Measurements from ENCODE around the gene ZNF485. TPM values are rescaled to one million over a fixed set of nuclear protein-coding genes. Genes with fewer than 3 reads are reported as not detected.
A peak's percentile ranks its signal among the peaks of the same experiment; 100 is the strongest.

The ZNF485 gene
- polyA plus RNA-seq, 3 donors, result 0.19 to 0.79 (median 0.27) TPM

DNA sequence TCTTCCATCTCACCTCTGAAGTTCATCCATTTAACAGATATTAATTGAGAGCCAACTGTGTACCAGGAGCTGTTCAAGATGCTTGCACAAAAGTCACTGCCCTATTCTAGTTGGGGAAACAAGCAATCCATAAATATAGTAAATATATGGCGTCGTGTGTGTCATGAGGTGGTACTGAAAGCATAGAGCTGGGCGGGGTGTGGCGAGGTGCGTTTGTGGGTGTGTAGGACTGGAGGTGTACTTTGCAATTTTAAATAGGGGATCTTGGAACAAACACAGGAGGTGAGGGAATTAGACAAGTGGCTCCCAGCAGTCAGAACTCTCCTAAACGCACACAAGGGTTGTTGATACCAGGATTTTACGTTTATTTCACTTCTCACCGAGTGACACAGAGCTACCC, 31.3 kb upstream of the ZNF485 start:
- DNase-seq, result no peak
- peaks cover 10 to 22% (median 17%) of the 10 kb centered on the region in 3 donors for H3K27me3 Mint-ChIP-seq (ENCODE audit: low read depth in 3 of 3)
- H3K9me3 ChIP-seq (replicated peaks in 1 of 2; ENCODE audit: control insufficient read depth in 1 of 2, insufficient read depth in 1 of 2, low read length in 2 of 2), result peaks cover 17 to 30% of the 10 kb centered on the region in 2 donors
- intact Hi-C loops (cut with micrococcal nuclease), result no loop called here
- H3K9me3 Mint-ChIP-seq, result peaks cover 22 to 57% (median 48%) of the 10 kb centered on the region in 7 donors
- peaks cover 2 to 4% of the 10 kb centered on the region in 2 donors for H3K36me3 Mint-ChIP-seq
- peak overlapping the region; percentile 49 for H3K4me2 ChIP-seq (replicated peaks; ENCODE audit: extremely low read depth, low read length, poor library complexity, severe bottlenecking)
- H3K9ac ChIP-seq (ENCODE audit: insufficient read depth, low read length, poor library complexity, severe bottlenecking), result no peak overlapping the region
- TF ChIP-seq, protein P1, sequence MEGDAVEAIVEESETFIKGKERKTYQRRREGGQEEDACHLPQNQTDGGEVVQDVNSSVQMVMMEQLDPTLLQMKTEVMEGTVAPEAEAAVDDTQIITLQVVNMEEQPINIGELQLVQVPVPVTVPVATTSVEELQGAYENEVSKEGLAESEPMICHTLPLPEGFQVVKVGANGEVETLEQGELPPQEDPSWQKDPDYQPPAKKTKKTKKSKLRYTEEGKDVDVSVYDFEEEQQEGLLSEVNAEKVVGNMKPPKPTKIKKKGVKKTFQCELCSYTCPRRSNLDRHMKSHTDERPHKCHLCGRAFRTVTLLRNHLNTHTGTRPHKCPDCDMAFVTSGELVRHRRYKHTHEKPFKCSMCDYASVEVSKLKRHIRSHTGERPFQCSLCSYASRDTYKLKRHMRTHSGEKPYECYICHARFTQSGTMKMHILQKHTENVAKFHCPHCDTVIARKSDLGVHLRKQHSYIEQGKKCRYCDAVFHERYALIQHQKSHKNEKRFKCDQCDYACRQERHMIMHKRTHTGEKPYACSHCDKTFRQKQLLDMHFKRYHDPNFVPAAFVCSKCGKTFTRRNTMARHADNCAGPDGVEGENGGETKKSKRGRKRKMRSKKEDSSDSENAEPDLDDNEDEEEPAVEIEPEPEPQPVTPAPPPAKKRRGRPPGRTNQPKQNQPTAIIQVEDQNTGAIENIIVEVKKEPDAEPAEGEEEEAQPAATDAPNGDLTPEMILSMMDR (IDR thresholded peaks at IDR 0.05), result no peak
- peak overlapping the region; percentile 56 to 73 for H3K4me3 Mint-ChIP-seq
- H3K36me3 ChIP-seq (replicated peaks in 1 of 2; ENCODE audit: control insufficient read depth in 1 of 2, insufficient read depth in 2 of 2, low read length in 2 of 2), result no peaks in the 10 kb centered on the region
- H3K27ac ChIP-seq (ENCODE audit: low read depth in 1 of 2, low read length in 2 of 2), result no peak overlapping the region
- no peaks in the 10 kb centered on the region for H3K79me2 ChIP-seq (ENCODE audit: insufficient read depth, low read length)
- H3K27ac Mint-ChIP-seq, result no peak overlapping the region
- H3K27me3 ChIP-seq (ENCODE audit: control insufficient read depth in 2 of 2, insufficient read depth in 2 of 2, low read length in 2 of 2), result peaks cover 0 to 9% of the 10 kb centered on the region in 2 donors
- H3K4me1 Mint-ChIP-seq, result peaks cover 18% of the 10 kb centered on the region
- H3K4me3 ChIP-seq (replicated peaks in 1 of 3; ENCODE audit: low read depth in 2 of 3, low read length in 3 of 3), result peak overlapping the region in 1 of 3 experiments; percentile 56
- 100% methylated on average over 2 of the region's 8 CpGs for WGBS (ENCODE audit: insufficient coverage)
- no peaks in the 10 kb centered on the region for H4K20me1 ChIP-seq (ENCODE audit: insufficient read depth, low read length)
- H3K4me1 ChIP-seq (ENCODE audit: control insufficient read depth in 1 of 2, insufficient read depth in 2 of 2, low read length in 2 of 2), result peaks cover 13 to 25% of the 10 kb centered on the region in 2 donors
- H2AFZ ChIP-seq (ENCODE audit: insufficient read depth, low read depth, low read length, poor library complexity, severe bottlenecking), result no peak overlapping the region

DNA sequence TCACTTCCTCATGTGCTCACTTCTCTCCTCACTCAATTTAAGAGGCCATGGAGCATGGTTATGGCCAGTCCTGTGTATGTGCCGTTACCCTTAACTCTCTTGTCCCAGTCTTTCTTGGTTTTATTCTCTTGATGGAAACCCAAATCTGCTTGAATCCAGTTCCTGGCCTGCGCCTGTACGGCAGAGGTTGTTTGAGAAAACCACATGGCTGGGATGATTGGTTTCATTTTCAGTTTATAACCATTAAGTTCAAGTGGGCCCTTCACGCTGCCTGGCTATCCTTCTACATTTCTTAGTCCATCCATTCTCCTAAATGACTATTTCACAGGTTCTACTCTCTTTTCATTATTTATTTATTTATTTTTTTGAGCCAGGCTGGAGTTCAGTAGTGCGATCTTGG, 30.2 kb upstream of the ZNF485 start:
- H3K4me2 ChIP-seq (replicated peaks; ENCODE audit: extremely low read depth, low read length, poor library complexity, severe bottlenecking), result no peak overlapping the region
- Mint-ChIP-seq H3K4me3 (no peak overlapping the region), H3K4me1 (peaks cover 13% of the 10 kb centered on the region), H3K27me3 (ENCODE audit: low read depth in 3 of 3) (peaks cover 10 to 22% (median 17%) of the 10 kb centered on the region in 3 donors), H3K9me3 (peaks cover 19 to 58% (median 46%) of the 10 kb centered on the region in 7 donors), H3K36me3 (peaks cover 2 to 4% of the 10 kb centered on the region in 2 donors), H3K27ac (peak overlapping the region in 1 of 7 donors; percentile 29)
- no peaks in the 10 kb centered on the region for H3K79me2 ChIP-seq (ENCODE audit: insufficient read depth, low read length)
- DNase-seq, result no peak
- no peak overlapping the region for H3K27ac ChIP-seq (ENCODE audit: low read depth in 1 of 2, low read length in 2 of 2)
- no peak overlapping the region for H3K4me3 ChIP-seq (replicated peaks in 1 of 3; ENCODE audit: low read depth in 2 of 3, low read length in 3 of 3)
- peak overlapping the region; percentile 35 for H2AFZ ChIP-seq (ENCODE audit: insufficient read depth, low read depth, low read length, poor library complexity, severe bottlenecking)
- no peaks in the 10 kb centered on the region for H4K20me1 ChIP-seq (ENCODE audit: insufficient read depth, low read length)
- H3K9ac ChIP-seq (ENCODE audit: insufficient read depth, low read length, poor library complexity, severe bottlenecking), result no peak overlapping the region
- H3K4me1 ChIP-seq (ENCODE audit: control insufficient read depth in 1 of 2, insufficient read depth in 2 of 2, low read length in 2 of 2), result peaks cover 12 to 18% of the 10 kb centered on the region in 2 donors
- intact Hi-C loops (cut with micrococcal nuclease), result no loop called here
- H3K9me3 ChIP-seq (replicated peaks in 1 of 2; ENCODE audit: control insufficient read depth in 1 of 2, insufficient read depth in 1 of 2, low read length in 2 of 2), result peaks cover 17 to 27% of the 10 kb centered on the region in 2 donors
- peaks cover 0 to 9% of the 10 kb centered on the region in 2 donors for H3K27me3 ChIP-seq (ENCODE audit: control insufficient read depth in 2 of 2, insufficient read depth in 2 of 2, low read length in 2 of 2)
- H3K36me3 ChIP-seq (replicated peaks in 1 of 2; ENCODE audit: control insufficient read depth in 1 of 2, insufficient read depth in 2 of 2, low read length in 2 of 2), result no peaks in the 10 kb centered on the region
- 100% methylated on average over 1 of the region's 5 CpGs for WGBS (ENCODE audit: insufficient coverage)
- TF ChIP-seq, protein P1 (IDR thresholded peaks at IDR 0.05), result no peak

Data from CD14-positive monocyte (primary cell).